ENCODE data around the gene MBD6. TPM values are rescaled to one million over a fixed set of nuclear protein-coding genes. Genes with fewer than 3 reads are reported as not detected.

Gene MBD6
- total and polyA plus RNA-seq, 7 donors: 11.6 to 52.9 (median 29.5) TPM

DNA sequence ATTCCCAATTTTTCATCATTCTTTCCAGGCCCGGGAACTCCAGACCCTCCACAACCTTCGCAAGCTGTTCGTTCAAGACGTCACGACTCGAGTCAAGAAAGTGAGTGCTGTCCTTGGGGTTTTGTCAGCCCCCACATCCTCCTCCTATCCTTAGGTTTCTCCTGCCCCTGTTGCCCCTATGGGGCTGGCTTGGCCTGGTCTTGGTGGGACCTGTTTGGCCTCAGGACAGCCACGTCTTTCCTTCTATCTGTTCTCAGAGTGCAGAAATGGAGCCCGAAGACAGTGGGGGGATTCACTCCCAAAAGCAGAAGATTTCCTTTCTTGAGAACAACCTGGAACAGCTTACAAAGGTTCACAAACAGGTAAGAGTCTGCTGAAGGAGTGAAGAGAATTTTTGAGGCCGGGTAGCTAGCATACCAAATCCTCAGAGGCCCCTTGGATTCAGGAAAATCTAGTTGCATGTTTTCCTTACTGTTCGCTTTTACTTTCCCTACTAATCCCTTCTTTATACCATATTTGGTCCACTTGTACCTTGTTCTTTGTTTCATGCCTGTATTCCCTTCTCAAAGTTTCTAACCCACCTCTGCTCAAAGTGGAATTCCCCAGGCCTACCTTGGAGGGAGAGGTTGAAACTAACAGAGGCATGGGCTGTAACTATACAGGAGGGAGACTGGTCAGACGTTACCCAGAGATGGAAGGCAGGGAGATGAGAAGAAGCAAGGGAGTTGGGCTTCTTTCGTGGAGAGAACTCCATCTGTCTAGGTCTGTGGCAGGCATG lies 55.5 kb downstream of the MBD6 start:
- TF ChIP-seq, protein P1, sequence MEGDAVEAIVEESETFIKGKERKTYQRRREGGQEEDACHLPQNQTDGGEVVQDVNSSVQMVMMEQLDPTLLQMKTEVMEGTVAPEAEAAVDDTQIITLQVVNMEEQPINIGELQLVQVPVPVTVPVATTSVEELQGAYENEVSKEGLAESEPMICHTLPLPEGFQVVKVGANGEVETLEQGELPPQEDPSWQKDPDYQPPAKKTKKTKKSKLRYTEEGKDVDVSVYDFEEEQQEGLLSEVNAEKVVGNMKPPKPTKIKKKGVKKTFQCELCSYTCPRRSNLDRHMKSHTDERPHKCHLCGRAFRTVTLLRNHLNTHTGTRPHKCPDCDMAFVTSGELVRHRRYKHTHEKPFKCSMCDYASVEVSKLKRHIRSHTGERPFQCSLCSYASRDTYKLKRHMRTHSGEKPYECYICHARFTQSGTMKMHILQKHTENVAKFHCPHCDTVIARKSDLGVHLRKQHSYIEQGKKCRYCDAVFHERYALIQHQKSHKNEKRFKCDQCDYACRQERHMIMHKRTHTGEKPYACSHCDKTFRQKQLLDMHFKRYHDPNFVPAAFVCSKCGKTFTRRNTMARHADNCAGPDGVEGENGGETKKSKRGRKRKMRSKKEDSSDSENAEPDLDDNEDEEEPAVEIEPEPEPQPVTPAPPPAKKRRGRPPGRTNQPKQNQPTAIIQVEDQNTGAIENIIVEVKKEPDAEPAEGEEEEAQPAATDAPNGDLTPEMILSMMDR (IDR thresholded peaks at IDR 0.05): no peak
- H3K36me3 ChIP-seq (ENCODE audit: insufficient read depth in 1 of 2, low read depth in 1 of 2): no peaks in the 10 kb centered on the region
- H3K4me1 ChIP-seq: no peaks in the 10 kb centered on the region
- ATAC-seq (no peak), DNase-seq (no peak)
- peaks cover 0 to 10% (median 2%) of the 10 kb centered on the region in 3 donors for H3K27me3 ChIP-seq (ENCODE audit: insufficient read depth in 3 of 3, low read length in 2 of 3)
- intact Hi-C loops (cut with DNase I): no loop called here
- 79 to 86% (median 84%) methylated on average over 12 of the region's 12 CpGs for WGBS, 3 donors
- no peak overlapping the region for H3K27ac ChIP-seq
- no peak overlapping the region for H3K4me3 ChIP-seq
- no peaks in the 10 kb centered on the region for H3K9me3 ChIP-seq

DNA sequence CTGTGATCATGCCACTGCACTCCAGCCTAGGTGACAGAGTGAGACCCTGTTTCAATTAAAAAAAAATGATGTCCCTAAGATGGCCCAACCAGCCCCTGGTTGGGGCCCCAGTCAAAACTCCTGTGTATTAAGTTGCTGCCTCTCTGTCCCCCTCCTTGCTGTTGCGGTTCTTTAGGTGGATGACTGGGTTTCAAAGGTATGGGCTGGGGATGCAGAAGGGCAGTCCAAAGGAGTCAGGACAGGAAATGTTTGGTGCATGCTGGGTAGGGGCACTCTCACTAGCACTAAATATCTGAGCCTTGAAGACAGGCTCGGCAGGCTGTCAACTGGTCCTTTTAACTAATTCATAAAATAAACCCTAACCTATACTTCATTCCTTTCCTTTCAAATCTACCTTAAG lies 56.4 kb downstream of the MBD6 start:
- intact Hi-C loops (cut with DNase I): no loop called here
- Histone ChIP-seq H3K27me3 (ENCODE audit: insufficient read depth in 3 of 3, low read length in 2 of 3) (peaks cover 0 to 10% (median 2%) of the 10 kb centered on the region in 3 donors), H3K36me3 (ENCODE audit: insufficient read depth in 1 of 2, low read depth in 1 of 2) (no peaks in the 10 kb centered on the region), H3K4me3 (no peak overlapping the region), H3K9me3 (no peaks in the 10 kb centered on the region), H3K27ac (no peak overlapping the region), H3K4me1 (no peaks in the 10 kb centered on the region)
- WGBS, 3 donors: 72 to 83% (median 74%) methylated on average over 2 of the region's 2 CpGs
- DNase-seq (no peak), ATAC-seq (no peak)
- TF ChIP-seq, protein P1 (IDR thresholded peaks at IDR 0.05): no peak

Other genes with a start within 250 kb of the MBD6 start
- gene R3HDM2, start 91.8 kb upstream of the MBD6 start, total RNA-seq: 10 to 100 TPM; 41.4 to 64.9 (median 45.0) TPM
- gene R3HDM2, start 91.8 kb upstream of the MBD6 start, polyA plus RNA-seq: 10 to 100 TPM; 12.1 to 22.6 (median 20.9) TPM
- under 1 TPM in 2 of 4 donors, not detected in 2; 0.18 to 0.21 TPM for gene INHBC, start 88.0 kb upstream of the MBD6 start, total RNA-seq
- gene INHBC, start 88.0 kb upstream of the MBD6 start, polyA plus RNA-seq: under 1 TPM in 1 of 3 donors, not detected in 2; 0.05 TPM
- 1 to 10 TPM in 2 of 4 donors, under 1 TPM in 2; 0.23 to 6.8 (median 2.1) TPM for gene INHBE, start 67.5 kb upstream of the MBD6 start, total RNA-seq
- gene INHBE, start 67.5 kb upstream of the MBD6 start, polyA plus RNA-seq: 1 to 10 TPM in 1 of 3 donors, under 1 TPM in 2; 0.18 to 1.4 (median 0.18) TPM
- under 1 TPM in 3 of 4 donors, not detected in 1; 0.07 to 0.86 (median 0.61) TPM for gene GLI1, start 63.0 kb upstream of the MBD6 start, total RNA-seq
- gene GLI1, start 63.0 kb upstream of the MBD6 start, polyA plus RNA-seq: under 1 TPM; 0.21 to 0.34 (median 0.23) TPM
- 1 to 10 TPM; 1.3 to 5.4 (median 4.1) TPM for gene ARHGAP9, start 43.0 kb upstream of the MBD6 start, total RNA-seq
- 1 to 10 TPM in 2 of 3 donors, under 1 TPM in 1; 0.91 to 2.0 (median 1.4) TPM for gene ARHGAP9, start 43.0 kb upstream of the MBD6 start, polyA plus RNA-seq
- 10 to 100 TPM; 68.6 to 88.0 (median 83.7) TPM for gene MARS1, start 34.8 kb upstream of the MBD6 start, total RNA-seq
- 10 to 100 TPM; 41.2 to 97.4 (median 77.7) TPM for gene MARS1, start 34.8 kb upstream of the MBD6 start, polyA plus RNA-seq
- 10 to 100 TPM; 11.1 to 59.5 (median 19.6) TPM for gene DDIT3, start 2.3 kb upstream of the MBD6 start, total RNA-seq
- gene DDIT3, start 2.3 kb upstream of the MBD6 start, polyA plus RNA-seq: 100 to 1,000 TPM in 1 of 3 donors, 10 to 100 TPM in 2; 62.5 to 224 (median 68.9) TPM
- gene DCTN2, start 24.4 kb downstream of the MBD6 start, total RNA-seq: 100 to 1,000 TPM in 2 of 4 donors, 10 to 100 TPM in 2; 91.0 to 128 (median 103) TPM
- gene DCTN2, start 24.4 kb downstream of the MBD6 start, polyA plus RNA-seq: 100 to 1,000 TPM; 107 to 165 (median 123) TPM
- under 1 TPM in 3 of 4 donors, not detected in 1; 0.04 to 0.21 (median 0.14) TPM for gene KIF5A, start 27.2 kb downstream of the MBD6 start, total RNA-seq
- gene KIF5A, start 27.2 kb downstream of the MBD6 start, polyA plus RNA-seq: under 1 TPM; 0.01 to 0.18 (median 0.04) TPM
- gene PIP4K2C, start 68.4 kb downstream of the MBD6 start, total RNA-seq: 10 to 100 TPM in 2 of 4 donors, 1 to 10 TPM in 2; 8.1 to 13.3 (median 9.9) TPM
- 10 to 100 TPM in 2 of 3 donors, 1 to 10 TPM in 1; 7.7 to 16.4 (median 16.0) TPM for gene PIP4K2C, start 68.4 kb downstream of the MBD6 start, polyA plus RNA-seq
- 1 to 10 TPM; 3.5 to 9.1 (median 4.2) TPM for gene DTX3, start 82.0 kb downstream of the MBD6 start, total RNA-seq
- 1 to 10 TPM; 4.4 to 5.2 (median 4.5) TPM for gene DTX3, start 82.0 kb downstream of the MBD6 start, polyA plus RNA-seq
- gene ARHGEF25, start 88.6 kb downstream of the MBD6 start, total RNA-seq: 1 to 10 TPM; 2.9 to 9.2 (median 3.5) TPM
- 1 to 10 TPM; 3.2 to 4.5 (median 4.2) TPM for gene ARHGEF25, start 88.6 kb downstream of the MBD6 start, polyA plus RNA-seq
- 10 to 100 TPM in 3 of 4 donors, 1 to 10 TPM in 1; 9.1 to 26.6 (median 12.1) TPM for gene B4GALNT1, start 110.4 kb downstream of the MBD6 start, total RNA-seq
- gene B4GALNT1, start 110.4 kb downstream of the MBD6 start, polyA plus RNA-seq: 10 to 100 TPM in 1 of 3 donors, 1 to 10 TPM in 2; 8.2 to 46.7 (median 8.8) TPM
- 10 to 100 TPM; 56.6 to 64.4 (median 61.5) TPM for gene OS9, start 171.3 kb downstream of the MBD6 start, total RNA-seq
- gene OS9, start 171.3 kb downstream of the MBD6 start, polyA plus RNA-seq: 10 to 100 TPM; 53.0 to 76.4 (median 74.6) TPM
- gene AGAP2, start 215.9 kb downstream of the MBD6 start, total RNA-seq: 1 to 10 TPM; 3.5 to 9.6 (median 5.8) TPM
- gene AGAP2, start 215.9 kb downstream of the MBD6 start, polyA plus RNA-seq: 1 to 10 TPM; 2.5 to 3.9 (median 2.9) TPM
- 10 to 100 TPM; 14.6 to 21.0 (median 18.8) TPM for gene TSPAN31, start 222.2 kb downstream of the MBD6 start, total RNA-seq
- 10 to 100 TPM; 16.8 to 31.2 (median 23.2) TPM for gene TSPAN31, start 222.2 kb downstream of the MBD6 start, polyA plus RNA-seq
- 10 to 100 TPM; 38.0 to 74.1 (median 53.6) TPM for gene CDK4, start 229.5 kb downstream of the MBD6 start, total RNA-seq
- gene CDK4, start 229.5 kb downstream of the MBD6 start, polyA plus RNA-seq: 100 to 1,000 TPM in 1 of 3 donors, 10 to 100 TPM in 2; 52.8 to 105 (median 56.6) TPM
- gene MARCHF9, start 232.3 kb downstream of the MBD6 start, total RNA-seq: 1 to 10 TPM; 7.8 to 9.4 (median 8.8) TPM
- 1 to 10 TPM; 5.7 to 8.8 (median 7.2) TPM for gene MARCHF9, start 232.3 kb downstream of the MBD6 start, polyA plus RNA-seq
- gene CYP27B1, start 244.3 kb downstream of the MBD6 start, total RNA-seq: under 1 TPM in 3 of 4 donors, not detected in 1; 0.42 to 0.54 (median 0.50) TPM
- under 1 TPM in 2 of 3 donors, not detected in 1; 0.06 to 0.10 TPM for gene CYP27B1, start 244.3 kb downstream of the MBD6 start, polyA plus RNA-seq
- gene METTL1, start 249.3 kb downstream of the MBD6 start, total RNA-seq: 10 to 100 TPM; 24.3 to 56.5 (median 30.4) TPM
- gene METTL1, start 249.3 kb downstream of the MBD6 start, polyA plus RNA-seq: 10 to 100 TPM; 18.8 to 80.9 (median 19.0) TPM
- gene EEF1AKMT3, start 249.8 kb downstream of the MBD6 start, total RNA-seq: 1 to 10 TPM in 3 of 4 donors, under 1 TPM in 1; 0.89 to 1.9 (median 1.4) TPM
- gene EEF1AKMT3, start 249.8 kb downstream of the MBD6 start, polyA plus RNA-seq: 1 to 10 TPM in 1 of 3 donors, under 1 TPM in 2; 0.62 to 2.0 (median 0.66) TPM